Fibroblast of gingiva (primary cell): ENCODE results near the gene CEP41.
A peak's percentile ranks its signal among the peaks of the same experiment; 100 is the strongest.
"Not testable (repeated sequence)": the region's sequence is repeated elsewhere in the genome, so short reads cannot be mapped to it uniquely, and the experiment has no call there.

ENCODE experiments used
- DNase-seq: peaks from one replicate; pipeline ENCODE4 v3.0.0-alpha.2; 2011; ENCODE audit warnings: low read depth

The CEP41 gene

GRCh38 chr7:130387306-130387627, 53.5 kb downstream of the CEP41 start:
- no peak for DNase-seq

- no peak for DNase-seq
Observed at GRCh38 chr7:130386876-130387275, 53.9 kb downstream of the CEP41 start.

GRCh38 chr7:130385600-130386066, 55.2 kb downstream of the CEP41 start:
- no peak for DNase-seq

- no peak for DNase-seq
Observed at GRCh38 chr7:130384841-130385599, 55.8 kb downstream of the CEP41 start.

DNA sequence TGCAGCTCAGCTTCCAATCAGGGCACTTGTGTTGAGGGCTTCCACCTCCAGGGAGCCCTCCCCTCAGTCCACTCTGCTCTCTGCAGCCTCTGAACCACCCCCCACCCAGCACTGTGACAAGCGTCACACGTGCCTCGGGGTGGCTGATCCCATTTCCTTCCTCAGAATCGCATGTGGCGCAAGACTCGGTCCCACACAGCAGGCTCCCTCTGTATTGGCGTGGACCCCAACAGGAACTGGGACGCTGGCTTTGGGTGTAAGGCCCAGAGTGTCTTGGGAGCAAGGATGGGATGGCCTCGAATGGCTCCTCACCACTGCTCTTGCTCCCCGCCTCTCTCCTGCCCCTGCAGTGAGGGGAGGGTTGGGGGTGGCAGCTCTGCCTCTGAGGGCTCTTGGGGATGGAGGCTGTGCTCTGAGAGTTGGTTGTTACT, 56.4 kb downstream of the CEP41 start:
- no peak for DNase-seq

DNA sequence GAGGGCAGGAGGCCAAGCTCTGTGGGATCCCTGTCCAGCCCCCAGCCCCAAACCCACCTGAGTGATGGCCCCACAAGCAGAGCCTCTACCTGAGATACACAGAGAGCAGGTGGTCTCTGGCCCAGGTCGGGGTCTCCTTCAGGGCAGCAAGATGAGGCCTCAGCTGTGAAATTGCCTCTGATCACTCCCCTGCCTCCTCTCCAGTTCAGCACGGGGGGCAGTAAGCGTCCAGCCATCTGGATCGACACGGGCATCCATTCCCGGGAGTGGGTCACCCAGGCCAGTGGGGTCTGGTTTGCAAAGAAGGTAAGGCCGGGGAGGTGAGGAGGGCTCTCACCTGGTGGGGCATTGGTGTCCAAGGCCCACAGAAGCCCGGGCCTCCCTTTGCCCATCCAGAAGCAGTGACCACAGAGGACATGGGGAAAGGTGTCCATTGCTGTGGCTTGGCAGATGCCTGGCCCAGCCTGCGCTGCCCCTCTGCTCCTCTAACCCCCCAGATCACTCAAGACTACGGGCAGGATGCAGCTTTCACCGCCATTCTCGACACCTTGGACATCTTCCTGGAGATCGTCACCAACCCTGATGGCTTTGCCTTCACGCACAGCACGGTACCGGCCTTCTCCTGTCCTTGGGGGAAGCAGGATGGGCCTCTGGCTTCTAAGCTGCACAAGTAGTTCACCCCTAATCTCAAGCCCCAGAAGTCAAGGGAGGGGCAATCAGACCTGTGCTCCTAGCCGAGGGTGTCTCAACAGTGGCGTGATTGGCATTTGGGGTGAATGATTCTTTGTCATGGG, 57.4 kb downstream of the CEP41 start:
- DNase-seq, result no peak

DNA sequence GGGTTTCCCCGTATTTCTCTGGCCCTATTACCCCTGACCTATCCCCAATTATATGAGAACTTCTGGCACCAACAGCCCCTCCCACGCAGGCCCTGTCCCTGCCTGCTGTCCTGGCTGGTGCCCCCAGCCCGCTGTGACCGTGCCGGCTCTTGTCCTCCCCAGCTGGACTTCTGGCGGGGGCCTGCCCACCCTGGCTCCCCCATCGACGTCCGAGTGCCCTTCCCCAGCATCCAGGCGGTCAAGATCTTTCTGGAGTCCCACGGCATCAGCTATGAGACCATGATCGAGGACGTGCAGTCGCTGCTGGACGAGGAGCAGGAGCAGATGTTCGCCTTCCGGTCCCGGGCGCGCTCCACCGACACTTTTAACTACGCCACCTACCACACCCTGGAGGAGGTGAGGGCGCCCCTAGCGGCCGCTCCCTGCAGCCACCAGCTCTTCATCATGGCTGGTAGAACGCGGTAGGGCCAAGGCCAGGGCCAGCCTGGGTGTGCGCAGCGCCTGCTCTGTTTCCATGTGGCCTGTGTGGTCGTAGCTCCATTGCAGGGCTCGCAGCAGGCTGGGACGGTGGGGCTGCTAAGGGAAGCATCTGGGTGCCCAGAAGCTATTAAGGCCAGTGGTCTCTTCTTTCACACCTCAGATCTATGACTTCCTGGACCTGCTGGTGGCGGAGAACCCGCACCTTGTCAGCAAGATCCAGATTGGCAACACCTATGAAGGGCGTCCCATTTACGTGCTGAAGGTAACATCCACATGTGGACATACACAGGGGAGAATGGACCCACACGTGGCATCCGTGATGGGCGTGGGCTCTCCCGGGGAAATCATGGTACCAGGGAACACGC, 59.1 kb downstream of the CEP41 start:
- no peak for DNase-seq

GRCh38 chr7:130380861-130381455, 59.9 kb downstream of the CEP41 start:
- no peak for DNase-seq

- DNase-seq, result no peak
Observed at GRCh38 chr7:130379921-130380860, 60.6 kb downstream of the CEP41 start, which contains the start of gene CPA1. Gene CPA1, plus strand, starts transcription at chr7:130380494. Its CDS starts 27 bp downstream, at chr7:130380521.

GRCh38 chr7:130379532-130379920, 61.3 kb downstream of the CEP41 start:
- DNase-seq, result no peak

- DNase-seq, result no peak
Observed at GRCh38 chr7:130379019-130379418, 61.8 kb downstream of the CEP41 start.

- DNase-seq, result no peak
Observed at GRCh38 chr7:130377178-130377577, 63.6 kb downstream of the CEP41 start.

GRCh38 chr7:130376461-130376860, 64.4 kb downstream of the CEP41 start:
- DNase-seq, result not testable (repeated sequence)

GRCh38 chr7:130374507-130374906, 66.3 kb downstream of the CEP41 start:
- DNase-seq, result no peak

- DNase-seq, result no peak
Observed at GRCh38 chr7:130372402-130373165, 68.2 kb downstream of the CEP41 start.

DNA sequence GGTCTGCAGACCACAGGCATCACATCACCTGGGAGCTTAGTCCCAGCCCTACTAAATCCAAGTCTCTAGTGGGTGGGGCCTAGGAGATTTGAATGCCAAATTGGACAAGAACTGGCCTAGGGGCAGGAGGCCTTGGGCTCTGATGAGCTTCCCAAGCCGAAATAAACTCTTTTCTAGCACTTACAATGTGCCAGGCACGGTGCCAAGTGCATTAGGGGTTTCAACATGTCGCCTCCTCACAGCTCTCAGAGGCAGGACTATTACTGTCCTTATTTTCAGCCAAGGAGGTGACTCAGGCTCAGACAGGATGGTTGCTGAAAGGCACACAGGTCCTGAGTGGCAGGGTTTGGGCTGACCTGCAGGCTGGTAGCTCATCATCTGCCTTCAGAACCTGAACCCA, 69.8 kb downstream of the CEP41 start:
- DNase-seq, result peak; percentile 61

GRCh38 chr7:130369831-130370550, 70.8 kb downstream of the CEP41 start:
- no peak for DNase-seq

GRCh38 chr7:130369110-130369711, 71.6 kb downstream of the CEP41 start:
- peak; percentile 84 for DNase-seq
